Medulla oblongata (tissue), 1 donor: ENCODE data around the gene HPDL.

Experiments
- DNase-seq: peaks from one replicate; pipeline ENCODE4 v3.0.0-alpha.2; 2015; ENCODE audit errors: extremely low spot score

Gene HPDL

GRCh38 chr1:45322486-45323040 is 4.1 kb upstream of the HPDL start:
- no peak for DNase-seq

DNA sequence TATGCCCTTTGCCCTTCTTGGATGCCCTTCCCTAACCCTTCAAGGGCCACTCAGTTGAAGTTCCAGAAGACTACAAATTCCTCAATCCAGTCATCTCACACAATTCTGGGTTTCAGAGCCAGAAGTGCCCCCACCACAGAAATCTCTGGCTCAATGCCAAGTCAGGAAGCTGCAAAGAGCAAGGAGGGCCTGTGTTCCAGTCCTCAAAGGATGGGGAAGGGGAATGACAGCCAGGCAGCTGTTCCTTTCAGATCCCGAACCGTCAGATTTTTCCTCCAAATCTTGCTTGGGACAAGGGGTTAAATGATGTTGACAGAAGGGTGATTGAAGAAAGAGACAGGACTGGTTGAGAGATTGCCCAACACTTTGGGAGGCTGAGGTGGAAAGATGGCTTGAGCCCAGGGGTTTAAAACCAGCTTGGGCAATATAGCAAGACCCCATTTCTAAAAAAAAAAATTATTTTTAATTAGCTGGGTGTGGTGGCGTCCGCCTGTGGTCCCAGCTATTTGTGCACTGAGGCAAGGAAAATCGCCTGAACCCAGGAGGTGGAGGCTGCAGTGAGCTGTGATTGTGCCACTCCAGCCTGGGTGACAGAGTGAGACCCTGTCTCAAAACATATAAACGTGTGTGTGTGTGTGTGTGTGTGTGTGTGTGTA is 716 bp upstream of the HPDL start:
- peak; percentile 64 for DNase-seq

DNA sequence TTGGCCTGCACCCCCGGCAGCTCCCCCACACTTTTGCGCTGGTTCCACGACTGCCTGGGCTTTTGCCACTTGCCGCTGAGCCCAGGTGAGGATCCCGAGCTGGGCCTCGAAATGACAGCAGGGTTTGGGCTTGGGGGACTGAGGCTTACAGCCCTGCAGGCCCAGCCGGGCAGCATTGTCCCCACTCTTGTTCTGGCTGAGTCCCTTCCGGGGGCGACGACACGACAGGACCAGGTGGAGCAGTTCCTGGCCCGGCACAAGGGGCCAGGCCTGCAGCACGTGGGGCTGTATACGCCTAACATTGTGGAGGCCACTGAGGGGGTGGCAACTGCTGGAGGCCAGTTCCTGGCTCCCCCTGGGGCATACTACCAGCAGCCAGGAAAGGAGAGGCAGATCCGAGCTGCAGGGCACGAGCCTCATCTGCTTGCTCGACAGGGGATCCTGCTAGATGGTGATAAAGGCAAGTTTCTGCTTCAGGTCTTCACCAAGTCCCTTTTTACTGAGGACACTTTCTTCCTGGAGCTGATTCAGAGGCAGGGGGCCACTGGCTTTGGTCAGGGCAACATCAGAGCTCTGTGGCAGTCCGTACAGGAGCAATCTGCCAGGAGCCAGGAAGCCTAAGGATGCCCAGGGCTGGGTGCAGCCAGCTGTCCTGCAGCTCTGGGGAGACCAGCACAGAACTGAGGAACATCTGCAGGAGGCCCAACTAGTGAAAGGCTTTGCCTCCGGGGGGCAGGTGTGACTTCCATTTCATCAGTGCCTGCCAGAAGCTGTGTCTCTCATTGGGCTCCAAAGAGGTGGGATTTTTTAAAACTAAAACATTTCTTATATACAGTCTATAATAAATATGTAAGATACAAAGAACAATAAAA is 1.2 kb downstream of the HPDL start:
- DNase-seq, result no peak

DNA sequence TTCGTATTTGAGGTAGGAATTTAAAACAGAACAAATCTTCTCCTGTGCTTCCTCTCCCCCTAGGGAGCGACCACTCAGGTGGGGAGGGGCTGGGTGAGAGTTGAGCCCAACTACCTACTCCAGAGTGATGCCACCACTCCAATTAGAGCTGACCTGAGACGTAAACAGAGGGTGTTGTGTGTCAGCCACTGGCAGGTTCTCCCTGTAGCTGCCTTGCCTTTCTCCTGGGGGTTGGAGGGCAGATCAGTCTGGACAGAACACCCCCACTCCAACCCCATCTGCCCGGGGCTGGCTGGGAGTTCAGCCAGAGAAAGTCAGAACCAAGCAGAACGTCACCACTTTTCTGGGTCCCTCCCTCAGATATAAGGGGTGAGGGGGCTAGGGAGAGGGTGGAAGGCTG is 2.0 kb downstream of the HPDL start:
- no peak for DNase-seq

DNA sequence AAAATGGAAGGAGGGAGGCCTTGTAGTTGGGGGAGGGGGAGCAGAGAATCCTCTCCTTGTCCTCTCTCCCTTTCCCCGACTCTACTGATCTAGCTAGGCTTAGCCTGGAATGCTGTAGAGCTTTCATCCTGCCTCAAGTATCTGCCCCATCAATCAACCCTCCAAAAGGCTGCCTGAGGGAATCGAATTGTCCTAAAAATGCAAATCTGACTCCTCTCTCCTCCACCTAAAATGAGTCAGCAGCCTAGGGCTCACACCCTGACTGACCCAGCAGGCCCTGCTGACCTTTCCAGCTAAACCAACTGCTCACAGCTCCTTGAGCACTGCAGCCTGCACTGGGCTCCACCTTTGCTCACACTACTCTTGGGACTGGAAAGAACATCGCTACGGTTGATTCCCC is 2.8 kb downstream of the HPDL start:
- no peak for DNase-seq

DNA sequence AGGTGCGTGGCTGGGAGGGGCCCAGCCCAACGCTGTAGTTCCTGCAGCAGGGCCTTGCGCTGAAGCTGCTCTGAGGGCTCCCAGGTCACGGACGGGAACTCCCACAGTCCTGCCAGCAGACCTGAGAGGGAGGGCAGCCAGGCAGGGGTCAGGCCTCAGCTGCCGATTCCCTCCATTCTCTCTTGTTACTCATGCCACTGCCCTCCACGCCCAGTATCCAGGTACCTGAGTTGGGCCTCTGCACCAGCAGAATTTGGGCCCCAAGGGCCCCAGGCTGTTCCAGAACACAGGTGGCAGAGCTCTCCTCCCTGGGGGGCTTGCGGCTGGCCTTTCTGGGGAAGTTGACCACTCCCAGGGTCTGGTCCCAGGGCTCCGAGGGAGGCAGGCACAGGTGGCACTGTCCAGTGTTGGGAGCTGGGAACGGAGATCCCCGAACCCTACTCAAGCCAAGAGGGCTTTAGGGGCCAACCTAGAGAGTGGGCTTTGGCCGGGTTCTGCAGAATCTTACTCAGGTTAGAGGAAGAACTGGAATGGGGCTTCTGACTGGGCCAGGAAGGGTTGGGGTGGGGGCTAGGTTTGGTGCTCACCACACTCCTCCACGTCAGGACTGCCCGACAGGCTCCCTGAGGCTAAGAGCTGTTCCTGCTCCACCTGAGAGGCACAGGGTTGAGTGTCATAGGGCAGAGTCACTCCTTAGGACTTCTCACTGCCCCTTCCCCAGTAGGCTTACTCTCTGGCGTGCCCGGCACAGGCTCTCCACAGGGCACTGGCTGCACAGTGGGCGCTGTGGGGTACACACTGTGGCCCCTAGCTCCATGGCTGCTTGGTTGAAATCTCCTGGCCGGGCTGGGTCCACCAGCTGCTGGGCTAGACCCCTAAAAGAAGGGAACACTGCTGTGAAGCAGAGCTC is 5.0 kb downstream of the HPDL start:
- no peak for DNase-seq

- DNase-seq, result no peak
These were observed 5.6 kb downstream of the HPDL start for GRCh38 chr1:45332346-45332720.

GRCh38 chr1:45334308-45335245 is 7.9 kb downstream of the HPDL start:
- DNase-seq, result peak; percentile 66

GRCh38 chr1:45335855-45336324 is 9.2 kb downstream of the HPDL start:
- DNase-seq, result no peak

- no peak for DNase-seq
These were observed 11.1 kb downstream of the HPDL start for GRCh38 chr1:45337630-45338325.

DNA sequence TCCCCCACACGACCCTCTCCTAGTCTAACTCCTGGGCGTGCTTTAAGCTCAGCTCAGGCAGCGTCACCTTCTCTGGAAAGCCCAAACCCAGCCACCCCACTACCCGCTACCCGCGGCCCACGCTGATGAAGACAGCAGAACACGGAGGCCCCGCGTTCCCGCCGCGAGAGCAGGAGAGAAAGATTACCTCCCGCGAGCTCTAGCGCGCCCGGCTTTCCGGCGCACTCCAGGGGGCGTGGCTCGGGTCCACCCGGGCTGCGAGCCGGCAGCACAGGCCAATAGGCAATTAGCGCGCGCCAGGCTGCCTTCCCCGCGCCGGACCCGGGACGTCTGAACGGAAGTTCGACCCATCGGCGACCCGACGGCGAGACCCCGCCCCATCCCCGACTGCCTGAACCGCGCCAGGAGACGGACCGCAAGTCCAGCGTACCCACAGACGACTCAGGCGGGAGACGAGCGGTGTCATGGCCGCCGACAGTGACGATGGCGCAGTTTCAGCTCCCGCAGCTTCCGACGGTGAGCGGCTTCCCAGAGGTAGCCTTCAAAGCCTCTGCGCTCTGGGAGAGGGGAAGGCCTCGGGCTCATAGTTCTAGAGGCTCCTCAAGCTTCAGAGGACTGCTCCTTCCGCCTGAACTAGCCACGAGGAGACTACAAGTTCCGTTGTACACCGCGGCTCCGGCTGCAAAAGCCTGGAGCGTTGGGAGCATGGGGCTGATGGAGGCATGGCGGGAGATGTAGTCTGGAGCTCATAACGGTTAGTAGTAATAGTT is 13.3 kb downstream of the HPDL start, which contains the start of the genes MUTYH and TOE1:
Gene MUTYH, minus strand, starts transcription at position 652 of the 770 bp plus-strand sequence. CDS start 5,935 bp downstream, outside the sequence.
Gene TOE1, plus strand, starts transcription at position 382 of the 770 bp plus-strand sequence. Its CDS starts 83 bp downstream, at position 465.
- DNase-seq, result peak; percentile 93

- no peak for DNase-seq
These were observed 14.2 kb downstream of the HPDL start for GRCh38 chr1:45340816-45341466.

- no peak for DNase-seq
These were observed 17.8 kb downstream of the HPDL start for GRCh38 chr1:45344499-45344898.

- DNase-seq, result no peak
These were observed 18.3 kb downstream of the HPDL start for GRCh38 chr1:45345014-45345413.

DNA sequence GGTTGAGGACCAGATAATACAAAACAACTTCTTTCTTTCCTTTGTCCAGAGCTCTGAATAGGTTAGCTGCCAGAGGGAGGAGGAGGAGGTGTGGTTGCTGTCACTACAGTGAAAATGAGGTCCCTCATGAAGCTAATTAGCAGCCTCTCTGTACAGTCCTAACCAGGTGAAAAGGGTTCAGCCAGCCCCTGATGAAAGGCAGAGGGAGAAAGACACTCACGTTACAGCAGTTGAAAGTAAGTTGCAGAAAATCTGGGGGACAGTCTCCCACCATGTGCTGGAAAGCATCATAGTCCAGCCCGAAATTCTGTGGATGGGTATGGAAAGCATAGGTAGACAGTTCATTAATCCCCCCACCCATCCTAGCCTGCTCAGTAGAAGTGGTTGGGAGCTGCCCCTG is 19.8 kb downstream of the HPDL start:
- DNase-seq, result no peak

- DNase-seq, result no peak
These were observed 21.3 kb downstream of the HPDL start for GRCh38 chr1:45348020-45348419.

DNA sequence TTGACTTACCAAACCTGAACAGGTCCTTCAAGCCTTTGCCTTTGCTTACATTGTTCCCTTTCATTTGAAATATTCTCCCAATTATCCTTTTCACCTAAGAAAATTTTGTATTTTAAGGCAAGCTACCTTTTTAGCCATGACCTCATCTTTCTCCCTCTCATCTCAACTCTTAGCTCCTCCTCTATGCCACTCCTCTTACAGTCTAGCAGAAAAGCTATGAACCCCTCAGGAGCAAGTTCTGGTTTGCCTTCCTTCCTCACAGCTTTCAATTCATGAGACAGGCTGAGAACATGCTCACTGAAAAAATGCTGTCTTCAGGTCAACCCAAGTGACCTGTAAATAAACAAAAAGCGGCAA is 21.9 kb downstream of the HPDL start:
- no peak for DNase-seq

DNA sequence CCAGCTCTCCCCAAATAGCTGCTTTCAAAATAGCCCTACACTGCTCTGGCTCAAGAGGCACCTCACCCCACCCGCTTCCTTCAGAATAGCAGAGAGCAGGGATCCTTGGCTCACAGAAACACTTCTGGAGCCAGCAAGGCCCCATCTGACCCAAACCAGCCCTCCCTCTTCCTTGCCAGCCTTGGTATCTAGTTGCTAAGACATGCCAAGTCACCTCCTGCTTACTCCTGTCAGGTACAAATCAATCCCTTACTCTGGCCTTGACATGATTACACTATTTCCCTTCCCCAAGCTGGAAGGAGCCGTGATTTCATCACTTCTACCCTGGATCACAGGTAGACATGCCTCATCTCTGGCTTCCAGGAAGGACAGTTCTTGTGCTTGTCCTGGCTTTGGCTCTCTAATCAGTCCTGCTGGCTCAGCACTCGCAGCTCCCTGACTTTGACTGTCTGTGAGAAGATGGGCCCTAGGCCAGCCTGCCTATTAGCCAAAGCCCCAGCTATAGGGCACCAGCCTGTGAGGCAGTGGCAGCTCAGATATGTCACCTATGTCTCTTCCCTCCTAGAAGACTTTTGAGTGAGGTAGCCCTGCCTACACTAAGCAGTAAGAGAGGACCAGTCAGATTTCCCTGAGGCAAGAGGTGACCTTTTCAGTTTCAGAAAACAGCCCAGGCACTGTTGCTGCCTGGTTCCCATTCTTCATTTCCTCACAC is 22.4 kb downstream of the HPDL start:
- no peak for DNase-seq
